Gastrocnemius medialis (tissue), 4 donors: ENCODE results near the gene AMIGO3. TPM values are rescaled to one million over a fixed set of nuclear protein-coding genes. Genes with fewer than 3 reads are reported as not detected.

ENCODE experiments used
- ATAC-seq, 2 donors: fragments of 150-250 bp; one replicate each; pipeline ENCODE4 v1.9.1; 2016
- DNase-seq, 2 donors: peaks; one replicate each; pipeline ENCODE4 v3.0.0-alpha.2; 2019
- H3K27ac ChIP-seq, 4 donors: fragments of 200-600 bp; sonication (generic); 1 replicate in 1 of 4; 2 replicates in 3 of 4; pipeline ENCODE4 v1.5.1; 2016 to 2018; ENCODE audit warnings: mild to moderate bottlenecking in 2 of 4, moderate library complexity in 1 of 4
- H3K27me3 ChIP-seq, 3 donors: fragments of 200-600 bp; sonication (generic) in 2 of 3; 1 replicate in 1 of 3; 2 replicates in 2 of 3; pipeline versions ENCODE4 v1.5.1 to v1.6.0; 2016 to 2019; ENCODE audit warnings: mild to moderate bottlenecking in 1 of 3, moderate library complexity in 1 of 3
- H3K36me3 ChIP-seq, 2 donors: fragments of 200-600 bp; sonication (generic) in 1 of 2; one replicate each; pipeline ENCODE4 v1.5.1; 2017 to 2018
- H3K4me1 ChIP-seq, 2 donors: fragments of 200-600 bp; sonication (generic) in 1 of 2; one replicate each; pipeline ENCODE4 v1.5.1; 2016 to 2017; ENCODE audit warnings: mild to moderate bottlenecking in 2 of 2
- H3K4me3 ChIP-seq, 4 donors: fragments of 200-600 bp; sonication (generic) in 3 of 4; 1 replicate in 1 of 4; 2 replicates in 3 of 4; pipeline ENCODE4 v1.5.1; 2016 to 2019; ENCODE audit warnings: mild to moderate bottlenecking in 2 of 4
- H3K9me3 ChIP-seq, 3 donors: fragments of 200-600 bp; sonication (generic) in 2 of 3; 1 replicate in 1 of 3; 2 replicates in 2 of 3; pipeline ENCODE4 v1.5.1; 2016 to 2019
- CTCF ChIP-seq, 5 experiments: fragments of 450-650 bp in 3 of 5; fragments of 200-600 bp in 2 of 5; sonication (generic) in 2 of 5; IDR thresholded peaks in 4 of 5; conservative IDR thresholded peaks in 1 of 5; 1 replicate in 4 of 5; 2 replicates in 1 of 5; pipeline ENCODE4 v1.5.1; 2016 to 2019; ENCODE audit warnings: antibody characterized with exemption in 5 of 5, mild to moderate bottlenecking in 3 of 5, moderate library complexity in 3 of 5
- POLR2A ChIP-seq, 2 donors: fragments of 450-650 bp; IDR thresholded peaks; one replicate each; pipeline ENCODE4 v1.6.1; 2017; ENCODE audit warnings: antibody characterized with exemption in 2 of 2, mild to moderate bottlenecking in 2 of 2, moderate library complexity in 2 of 2
- in situ Hi-C, 4 donors: fragments of 200-750 bp; cut with MboI; loops; one replicate each; pipeline versions ENCODE4 v1.15.0 to v1.8.0; 2017; ENCODE audit warnings: low sequenced_read_pairs in 4 of 4
- intact Hi-C: fragments of 100-400 bp; cut with DNase I; formaldehyde crosslinking; loops from one replicate; pipeline ENCODE4 v1.15.1; 2023; ENCODE audit warnings: low total_unique reads
- total RNA-seq, 4 donors: library from RNA; depleted of rRNA; stranded (reverse); fragments of >200 nt; gene quantifications; one replicate each; pipeline versions ENCODE4 v1.1.0 to v1.2.3, GENCODE V29; 2016

The AMIGO3 gene
- total RNA-seq, 4 donors from 2014 or later = 0.10 to 0.76 (median 0.42) TPM; not detected in 1

GRCh38 chr3:49705390-49705960, 14.0 kb downstream of the AMIGO3 start:
- Histone ChIP-seq H3K4me1 (no peaks in the 10 kb centered on the region), H3K36me3 (peaks cover 0 to 64% of the 10 kb centered on the region in 2 donors), H3K27ac (no peak overlapping the region), H3K9me3 (no peaks in the 10 kb centered on the region), H3K4me3 (no peak overlapping the region), H3K27me3 (no peaks in the 10 kb centered on the region)
- ATAC-seq = no peak
- DNase-seq = no peak
- TF ChIP-seq CTCF (IDR thresholded peaks at IDR 0.05 in 4 of 5, conservative IDR thresholded peaks at IDR 0.05 in 1 of 5) (no peak), POLR2A (IDR thresholded peaks at IDR 0.05) (no peak)
- in situ Hi-C loops = no loop called here
- intact Hi-C loops = no loop called here

- intact Hi-C loops = loop anchor here (5.0 kb wide), 1 partner anchor 203 kb away; no protein-coding TSS in a partner anchor
- in situ Hi-C loops = no loop called here
- no peak for DNase-seq
- Histone ChIP-seq H3K4me1 (no peaks in the 10 kb centered on the region), H3K27me3 (no peaks in the 10 kb centered on the region), H3K36me3 (peaks cover 0 to 69% of the 10 kb centered on the region in 2 donors), H3K4me3 (no peak overlapping the region), H3K9me3 (no peaks in the 10 kb centered on the region), H3K27ac (no peak overlapping the region)
- TF ChIP-seq POLR2A (IDR thresholded peaks at IDR 0.05) (no peak), CTCF (IDR thresholded peaks at IDR 0.05 in 4 of 5, conservative IDR thresholded peaks at IDR 0.05 in 1 of 5) (no peak)
- no peak for ATAC-seq
Observed at GRCh38 chr3:49704629-49705028, 14.9 kb downstream of the AMIGO3 start.

GRCh38 chr3:49703956-49704355, 15.5 kb downstream of the AMIGO3 start:
- TF ChIP-seq CTCF (IDR thresholded peaks at IDR 0.05 in 4 of 5, conservative IDR thresholded peaks at IDR 0.05 in 1 of 5) = no peak
- TF ChIP-seq POLR2A (IDR thresholded peaks at IDR 0.05) = no peak
- ATAC-seq (no peak), DNase-seq (no peak)
- Histone ChIP-seq H3K9me3 (no peaks in the 10 kb centered on the region), H3K27ac (peak overlapping the region in 2 of 4 donors; percentile 32 to 68), H3K4me1 (no peaks in the 10 kb centered on the region), H3K27me3 (no peaks in the 10 kb centered on the region), H3K4me3 (no peak overlapping the region), H3K36me3 (peaks cover 0 to 70% of the 10 kb centered on the region in 2 donors)
- intact Hi-C loops (loop anchor here (1.0 to 5.0 kb wide), 2 partner anchors 135 to 203 kb away; no protein-coding TSS in a partner anchor), in situ Hi-C loops (no loop called here)

GRCh38 chr3:49703443-49703927, 16.0 kb downstream of the AMIGO3 start:
- H3K27ac ChIP-seq = peak overlapping the region in 2 of 4 donors; percentile 32 to 68
- no peaks in the 10 kb centered on the region for H3K27me3 ChIP-seq
- H3K36me3 ChIP-seq = peaks cover 0 to 74% of the 10 kb centered on the region in 2 donors
- DNase-seq (peak in 1 of 2 donors; percentile 75), ATAC-seq (peak; percentile 84 to 90)
- H3K4me3 ChIP-seq = no peak overlapping the region
- no peak for TF ChIP-seq POLR2A (IDR thresholded peaks at IDR 0.05)
- peak; percentile 75 to 84 (median 80) for TF ChIP-seq CTCF (IDR thresholded peaks at IDR 0.05 in 4 of 5, conservative IDR thresholded peaks at IDR 0.05 in 1 of 5)
- intact Hi-C loops = loop anchor here (1.0 to 5.0 kb wide), 2 partner anchors 136 to 204 kb away; no protein-coding TSS in a partner anchor
- no peaks in the 10 kb centered on the region for H3K4me1 ChIP-seq
- H3K9me3 ChIP-seq = no peaks in the 10 kb centered on the region
- in situ Hi-C loops = no loop called here
